EL (cell line): ENCODE measurements around the gene TRMU.

Source experiments
- DNase-seq: peaks from one replicate; pipeline ENCODE4 v3.0.0-alpha.2; 2016

The TRMU gene

GRCh38 chr22:46335201-46336118, at the start of gene TRMU:
TRMU (plus strand) TSS chr22:46335714; CDS start chr22:46335765, 51 bp downstream.
- DNase-seq = peak; percentile 90

- no peak for DNase-seq
These were observed 49.5 kb upstream of the TRMU start for GRCh38 chr22:46286006-46286405.

GRCh38 chr22:46286941-46287872, 48.3 kb upstream of the TRMU start:
- no peak for DNase-seq

- no peak for DNase-seq
These were observed 47.4 kb upstream of the TRMU start for GRCh38 chr22:46287873-46288751.

GRCh38 chr22:46288846-46289243, 46.7 kb upstream of the TRMU start:
- no peak for DNase-seq

- no peak for DNase-seq
These were observed 46.1 kb upstream of the TRMU start for GRCh38 chr22:46289244-46289891.

GRCh38 chr22:46290121-46290842, 45.2 kb upstream of the TRMU start:
- DNase-seq = no peak

- DNase-seq = no peak
These were observed 44.4 kb upstream of the TRMU start for GRCh38 chr22:46290843-46291785.

- no peak for DNase-seq
These were observed 43.3 kb upstream of the TRMU start for GRCh38 chr22:46292173-46292572.

- DNase-seq = no peak
These were observed 42.8 kb upstream of the TRMU start for GRCh38 chr22:46292732-46293131.

GRCh38 chr22:46293577-46294260, 41.8 kb upstream of the TRMU start:
- DNase-seq = peak; percentile 69

- no peak for DNase-seq
These were observed 40.7 kb upstream of the TRMU start for GRCh38 chr22:46294784-46295183.

- no peak for DNase-seq
These were observed 40.1 kb upstream of the TRMU start for GRCh38 chr22:46295277-46295971.

- DNase-seq = peak; percentile 99
These were observed 39.0 kb upstream of the TRMU start, which contains the start of gene GTSE1 for GRCh38 chr22:46296257-46297150. GTSE1 (plus strand) TSS chr22:46296870; CDS start chr22:46297401, 531 bp downstream.

GRCh38 chr22:46297151-46297812, 38.2 kb upstream of the TRMU start:
- DNase-seq = peak; percentile 72

GRCh38 chr22:46299101-46299500, 36.4 kb upstream of the TRMU start:
- no peak for DNase-seq

GRCh38 chr22:46300491-46300890, 35.0 kb upstream of the TRMU start:
- DNase-seq = no peak
